Measurements from ENCODE around the gene SYNJ2.

Gene SYNJ2

GRCh38 chr6:157999168-158000051 lies 17.7 kb downstream of the SYNJ2 start:
- no peak for DNase-seq

DNA sequence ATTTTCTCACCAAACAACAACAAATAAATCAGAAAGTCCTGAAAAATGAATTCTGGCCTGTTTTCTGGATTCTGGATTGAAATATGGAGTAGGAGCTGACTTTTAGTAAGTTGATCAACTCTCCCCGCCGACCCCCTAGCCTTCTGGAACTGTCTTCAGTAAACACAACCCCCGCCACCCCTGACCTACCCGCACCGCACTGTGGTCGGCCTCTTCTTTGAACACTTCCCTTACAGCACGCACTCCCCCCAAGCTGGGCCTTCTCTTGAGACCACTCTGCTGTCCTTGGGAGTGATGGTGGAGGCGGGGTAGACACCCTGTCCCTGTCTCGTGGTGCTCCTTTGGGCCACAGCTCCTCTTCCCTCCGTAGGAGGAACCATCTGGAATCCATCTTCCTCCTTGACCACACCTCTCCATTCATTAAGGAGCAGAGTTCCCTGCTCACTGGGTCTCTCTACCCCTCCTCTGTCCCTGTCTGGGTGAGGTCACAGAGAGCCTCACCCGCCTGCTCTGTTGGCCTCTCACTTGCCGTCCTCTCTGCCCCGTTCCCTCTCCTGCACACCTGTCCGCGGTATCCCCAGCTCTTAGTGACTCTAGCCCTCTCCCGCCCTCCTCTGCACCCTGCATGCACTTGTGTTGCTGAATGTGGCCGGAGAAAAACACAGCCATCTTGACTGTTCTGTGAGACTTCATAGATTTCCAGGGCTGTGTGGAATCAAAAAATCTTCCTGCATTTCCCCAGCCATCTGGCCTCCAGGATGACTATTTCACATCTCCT lies 19.1 kb downstream of the SYNJ2 start:
- DNase-seq: no peak

GRCh38 chr6:158002249-158002950 lies 20.7 kb downstream of the SYNJ2 start:
- DNase-seq: no peak

GRCh38 chr6:158002951-158003853 lies 21.5 kb downstream of the SYNJ2 start:
- no peak for DNase-seq

DNA sequence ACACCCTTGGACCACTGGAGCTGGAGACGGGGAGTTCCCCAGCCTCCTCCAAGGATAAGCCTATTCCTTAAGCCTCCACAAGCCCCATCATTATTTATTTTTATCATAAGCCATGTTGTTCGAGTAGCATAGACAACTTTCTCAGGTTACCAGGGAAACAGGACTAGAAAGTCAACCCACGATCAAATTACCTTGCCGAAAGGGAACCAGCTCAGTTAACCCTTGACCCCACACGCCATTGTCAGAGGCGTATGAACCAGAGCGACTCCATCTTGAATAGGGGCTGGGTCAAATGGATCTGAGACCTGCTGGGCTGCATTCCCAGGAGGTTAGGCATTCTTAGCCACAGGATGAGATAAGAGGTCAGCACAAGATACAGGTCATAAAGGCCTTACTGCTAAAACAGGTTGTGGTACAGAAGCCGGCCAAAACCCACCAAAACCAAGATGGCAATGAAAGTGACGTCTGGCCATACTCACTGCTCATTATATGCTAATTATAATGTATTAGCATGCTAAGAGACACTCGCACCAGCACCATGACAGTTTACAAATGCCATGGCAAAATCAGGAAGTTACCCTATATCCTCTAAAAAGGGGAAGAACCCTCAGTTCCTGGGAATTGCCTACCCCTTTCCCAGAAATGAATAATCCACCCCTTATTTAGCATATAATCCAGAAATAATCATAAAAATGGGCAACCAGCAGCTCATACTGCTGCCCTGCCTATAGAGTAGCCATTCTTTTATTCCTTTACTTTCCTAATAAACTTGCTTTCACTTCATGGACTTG lies 22.4 kb downstream of the SYNJ2 start:
- DNase-seq: no peak

GRCh38 chr6:158004701-158005095 lies 23.0 kb downstream of the SYNJ2 start:
- no peak for DNase-seq

DNA sequence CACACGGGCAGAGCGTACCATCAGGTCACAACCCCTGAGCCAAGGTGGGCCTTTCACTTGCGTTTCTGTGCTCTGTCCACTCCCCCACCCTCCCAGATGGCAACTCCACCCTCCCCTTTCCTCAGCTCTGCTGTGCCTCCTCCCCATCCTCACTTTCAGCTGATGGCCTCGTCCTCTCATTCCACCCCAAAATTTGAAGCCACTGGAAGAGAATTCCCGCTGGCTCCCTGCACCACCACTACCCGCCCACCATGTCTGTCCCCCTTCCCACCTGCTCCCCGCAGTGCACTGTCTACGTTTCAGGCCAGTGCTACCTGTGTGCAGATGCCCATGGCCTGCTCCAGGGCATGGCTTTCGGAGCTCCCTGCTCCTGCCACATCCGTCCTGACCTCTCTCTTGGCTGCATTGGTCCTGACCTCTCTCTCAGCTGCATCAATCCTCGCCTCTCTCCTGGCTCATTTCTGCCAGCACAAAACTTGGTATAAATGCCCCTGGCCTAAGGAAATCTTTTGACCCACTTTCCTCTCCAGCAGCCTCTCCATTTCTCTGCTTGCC lies 24.0 kb downstream of the SYNJ2 start:
- DNase-seq: no peak

DNA sequence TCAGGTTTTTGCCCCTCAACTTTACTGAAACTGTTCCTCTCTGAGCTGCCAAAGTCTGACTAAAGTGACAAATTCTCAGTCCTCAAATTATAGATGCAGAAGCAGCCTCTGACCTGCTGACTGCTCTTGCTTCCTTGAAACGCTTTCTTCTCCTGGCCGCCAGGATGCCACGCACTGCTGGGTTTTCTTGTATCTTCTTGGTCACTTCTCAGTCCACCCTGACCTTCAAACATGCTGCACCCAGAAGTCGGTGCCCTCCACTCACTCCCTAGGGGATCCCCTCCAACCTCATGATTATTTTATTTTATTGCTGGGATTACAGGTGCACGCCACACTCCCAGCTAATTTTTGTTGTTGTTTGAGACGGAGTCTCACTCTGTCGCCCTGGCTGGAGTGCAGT lies 24.7 kb downstream of the SYNJ2 start:
- no peak for DNase-seq

DNA sequence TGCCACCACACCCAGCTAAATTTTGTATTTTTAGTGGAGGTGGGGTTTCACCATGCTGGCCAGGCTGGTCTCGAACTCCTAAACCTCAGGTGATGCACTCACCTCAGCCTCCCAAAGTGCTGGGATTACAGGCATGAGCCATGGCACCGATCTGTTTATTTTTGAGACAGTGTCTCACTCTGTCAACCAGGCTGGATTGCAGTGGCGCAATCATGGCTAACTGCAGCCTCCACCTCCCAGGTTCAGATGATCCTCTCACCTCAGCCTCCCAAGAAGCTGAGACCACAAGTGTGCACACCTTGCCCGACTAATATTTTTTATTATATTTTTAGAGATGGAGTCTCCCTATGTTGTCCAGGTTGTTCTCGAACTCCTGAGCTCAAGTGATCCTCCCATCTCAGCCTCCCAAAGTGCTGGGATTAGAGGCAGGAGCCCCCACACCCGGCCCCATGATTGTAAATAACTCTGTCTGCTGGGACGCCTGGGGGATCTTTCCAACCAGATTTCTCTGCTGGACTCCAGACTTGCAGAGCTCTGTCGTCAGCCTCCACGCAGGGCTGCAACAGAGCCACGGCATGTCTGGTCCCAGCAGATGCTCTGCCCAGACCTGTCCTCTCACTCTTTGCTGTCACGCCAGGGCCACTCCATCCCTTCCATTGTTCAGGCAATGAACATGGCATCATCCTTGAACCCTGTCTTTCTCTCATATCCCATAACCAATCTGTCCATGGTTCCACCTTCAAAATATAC lies 25.3 kb downstream of the SYNJ2 start:
- no peak for DNase-seq

- no peak for DNase-seq
Measured at GRCh38 chr6:158008864-158009113, 27.1 kb downstream of the SYNJ2 start.

GRCh38 chr6:158009114-158009891 lies 27.6 kb downstream of the SYNJ2 start:
- DNase-seq: no peak

GRCh38 chr6:158009935-158010585 lies 28.4 kb downstream of the SYNJ2 start:
- DNase-seq: no peak

- no peak for DNase-seq
Measured at GRCh38 chr6:158010591-158011477, 29.2 kb downstream of the SYNJ2 start.

GRCh38 chr6:158011478-158011920 lies 29.8 kb downstream of the SYNJ2 start:
- no peak for DNase-seq

GRCh38 chr6:158011980-158012566 lies 30.4 kb downstream of the SYNJ2 start:
- no peak for DNase-seq

DNA sequence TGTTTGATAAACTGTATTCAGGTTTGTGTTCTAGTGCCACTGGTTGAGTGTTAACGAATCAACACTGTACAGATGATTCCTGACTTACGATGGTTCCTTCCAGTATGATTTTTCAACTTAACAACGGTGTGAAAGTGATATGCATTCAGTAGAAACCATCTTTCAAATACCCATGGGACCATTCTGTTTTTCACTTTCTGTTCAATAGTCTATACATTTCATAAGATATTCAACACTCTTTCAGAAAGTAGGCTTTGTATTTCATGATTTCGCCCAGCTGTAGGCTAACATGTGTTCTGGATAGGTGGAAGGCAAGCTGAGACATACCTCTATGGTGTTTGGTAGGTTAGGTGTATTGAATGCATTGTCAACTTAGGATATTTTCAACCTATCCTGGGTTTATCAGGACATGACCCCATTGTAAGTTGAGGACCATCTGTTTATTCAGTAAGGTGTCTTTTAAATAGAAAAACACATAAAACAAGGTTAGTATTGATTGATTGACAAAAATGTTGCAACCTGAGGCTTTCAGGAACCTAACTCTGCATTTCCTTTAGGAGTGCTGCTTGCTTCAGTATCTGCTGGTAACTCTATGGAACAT lies 32.3 kb downstream of the SYNJ2 start:
- no peak for DNase-seq

DNA sequence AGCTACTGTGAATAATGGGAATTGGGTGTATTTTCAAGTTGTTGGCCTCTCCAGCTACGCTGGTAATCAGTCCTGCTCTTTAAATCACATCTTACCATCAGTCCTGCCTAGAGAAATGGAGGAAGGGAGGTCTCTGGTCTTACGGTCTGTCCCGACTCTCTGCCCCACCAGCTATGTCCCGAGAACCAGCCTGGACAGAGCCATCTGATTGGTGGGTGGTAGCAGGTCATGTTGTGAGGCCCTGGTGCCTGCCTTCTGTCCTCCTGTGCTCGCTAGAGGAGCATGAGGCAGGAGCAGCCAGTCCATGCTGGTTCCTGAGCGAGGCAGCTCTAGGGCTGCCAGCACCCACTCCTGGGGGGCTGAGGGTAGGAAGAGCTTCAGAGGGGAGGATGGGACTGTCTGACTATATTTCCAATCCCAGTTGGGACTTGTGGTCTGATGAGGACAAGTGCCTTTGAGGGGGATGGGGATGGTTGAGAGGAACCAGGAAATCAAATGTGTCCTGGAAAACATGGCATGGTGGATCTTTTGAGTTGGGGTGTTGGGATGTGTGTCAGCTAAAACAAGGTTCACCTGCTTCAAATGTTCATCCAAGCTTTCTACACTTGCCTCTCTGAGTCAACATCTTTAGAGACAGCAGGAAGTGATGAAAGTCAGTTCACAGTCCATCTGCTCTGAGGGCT lies 33.0 kb downstream of the SYNJ2 start:
- DNase-seq: no peak
